PC-3 (cell line): ENCODE measurements around the gene HOMER3.

Experiments used
- CTCF ChIP-seq: fragments of 300-600 bp; sonication (generic); conservative IDR thresholded peaks from 2 replicates; pipeline ENCODE4 v1.5.1; 2017; ENCODE audit warnings: antibody characterized with exemption, low read depth, mild to moderate bottlenecking, low read length
- EZH2 ChIP-seq: fragments of 300-600 bp; sonication (generic); IDR thresholded peaks from one replicate; pipeline ENCODE4 v1.6.1; 2017; ENCODE audit warnings: antibody characterized with exemption, mild to moderate bottlenecking, low read length; ENCODE audit not compliant: unreplicated experiment

GRCh38 chr19:18955042-18955441 lies 14.0 kb upstream of the HOMER3 start:
- no peak for TF ChIP-seq CTCF
- TF ChIP-seq EZH2, result no peak
